Measurements from ENCODE around the gene LPP. TPM values are rescaled to one million over a fixed set of nuclear protein-coding genes. Genes with fewer than 3 reads are reported as not detected.

LPP gene
- total and polyA plus RNA-seq, 10 of the 15 experiments (the other 5 are each of a cell fraction or from before 2014, with no cell fraction given): under 0.01 to 0.62 (median 0.03) TPM

GRCh38 chr3:188486952-188487351, 333.0 kb downstream of the LPP start:
- SMC1A ChIA-PET (ENCODE audit: uncharacterized antibody, unreplicated experiment): no interaction called here
- intact Hi-C loops (cut with micrococcal nuclease; ENCODE audit: unreplicated experiment): no loop called here
- no TSS peak for BruUV-seq (replicated peaks)

GRCh38 chr3:188487652-188488051, 333.7 kb downstream of the LPP start:
- H4K20me1 ChIP-seq (ENCODE audit: control insufficient read depth, insufficient read depth): no peaks in the 10 kb centered on the region
- RAD21 ChIA-PET (ENCODE audit: unreplicated experiment): no interaction called here
- H3K4me1 ChIP-seq (ENCODE audit: control insufficient read depth, insufficient read depth, low read length): no peaks in the 10 kb centered on the region
- SMC1A ChIA-PET (ENCODE audit: uncharacterized antibody, unreplicated experiment): no interaction called here
- FAIRE-seq (no peak), ATAC-seq (no peak), DNase-seq (ENCODE audit: low read depth, low spot score) (no peak)
- no peaks in the 10 kb centered on the region for H3K79me2 ChIP-seq (ENCODE audit: control insufficient read depth, insufficient read depth, low read length)
- no peak overlapping the region for H3K4me2 ChIP-seq (ENCODE audit: control insufficient read depth, insufficient read depth)
- 71% methylated on average over 5 of the region's 5 CpGs for WGBS (ENCODE audit: insufficient coverage, insufficient replicate concordance, low lambda C conversion rate, missing lambda C conversion rate)
- POLR2A ChIA-PET: interaction anchor here (0.7 kb wide), 1 partner anchor 555 kb away, joined by 4 read pairs; no protein-coding TSS in a partner anchor
- no peaks in the 10 kb centered on the region for H3K36me3 ChIP-seq (ENCODE audit: control insufficient read depth in 2 of 2, insufficient read depth in 2 of 2, low read length in 1 of 2)
- H3K4me3 ChIP-seq: no peak overlapping the region
- intact Hi-C loops (cut with micrococcal nuclease; ENCODE audit: unreplicated experiment): no loop called here
- H3K9me3 ChIP-seq (replicated peaks; ENCODE audit: control insufficient read depth, insufficient read depth, low read length): no peaks in the 10 kb centered on the region
- no peaks in the 10 kb centered on the region for H3K27me3 ChIP-seq (replicated peaks in 1 of 2; ENCODE audit: control insufficient read depth in 2 of 2, insufficient read depth in 2 of 2, low read length in 1 of 2)
- no peak overlapping the region for H3K9ac ChIP-seq (ENCODE audit: control insufficient read depth, insufficient read depth, low read length)
- CTCF ChIA-PET: no interaction called here
- BruUV-seq (replicated peaks): no TSS peak
- no peak overlapping the region for H2AFZ ChIP-seq (ENCODE audit: control insufficient read depth, low read depth, low read length)
- in situ Hi-C loops (cut with MboI): no loop called here
- no peak overlapping the region for H3K27ac ChIP-seq (ENCODE audit: control insufficient read depth, insufficient read depth)
- TF ChIP-seq CBFB (IDR thresholded peaks at IDR 0.05; ENCODE audit: low read depth) (no peak), LARP7 (IDR thresholded peaks at IDR 0.05) (no peak), REST (IDR thresholded peaks at IDR 0.05; ENCODE audit: low read depth, low read length) (no peak), STAT3 (IDR thresholded peaks at IDR 0.05; ENCODE audit: low read depth, low read length) (no peak), NR2C1 (IDR thresholded peaks at IDR 0.05) (no peak), ZNF24 (IDR thresholded peaks at IDR 0.05) (no peak), SUPT20H (IDR thresholded peaks at IDR 0.05; ENCODE audit: borderline replicate concordance, control insufficient read depth, low read depth, low read length) (no peak), HDAC2 (IDR thresholded peaks at IDR 0.05) (no peak), POLR2A (IDR thresholded peaks at IDR 0.05; ENCODE audit: low read depth, low read length) (no peak), KLF5 (IDR thresholded peaks at IDR 0.05; ENCODE audit: partially characterized antibody) (no peak), GABPA (IDR thresholded peaks at IDR 0.05; ENCODE audit: low read depth) (no peak), ESRRA (IDR thresholded peaks at IDR 0.05; ENCODE audit: low read length) (no peak), EED (IDR thresholded peaks at IDR 0.05; ENCODE audit: low read depth) (no peak), SPI1 (IDR thresholded peaks at IDR 0.05; ENCODE audit: borderline replicate concordance, insufficient read depth, low read depth, low read length) (no peak)

More at GRCh38 chr3:188486952-188487351, 333.0 kb downstream of the LPP start:
- Histone ChIP-seq H3K9ac (ENCODE audit: control insufficient read depth, insufficient read depth, low read length) (no peak overlapping the region), H2AFZ (ENCODE audit: control insufficient read depth, low read depth, low read length) (no peak overlapping the region), H3K4me1 (ENCODE audit: control insufficient read depth, insufficient read depth, low read length) (no peaks in the 10 kb centered on the region), H3K9me3 (replicated peaks; ENCODE audit: control insufficient read depth, insufficient read depth, low read length) (no peaks in the 10 kb centered on the region), H3K4me2 (ENCODE audit: control insufficient read depth, insufficient read depth) (no peak overlapping the region), H4K20me1 (ENCODE audit: control insufficient read depth, insufficient read depth) (no peaks in the 10 kb centered on the region), H3K79me2 (ENCODE audit: control insufficient read depth, insufficient read depth, low read length) (no peaks in the 10 kb centered on the region), H3K36me3 (ENCODE audit: control insufficient read depth in 2 of 2, insufficient read depth in 2 of 2, low read length in 1 of 2) (no peaks in the 10 kb centered on the region), H3K4me3 (no peak overlapping the region), H3K27ac (ENCODE audit: control insufficient read depth, insufficient read depth) (no peak overlapping the region), H3K27me3 (replicated peaks in 1 of 2; ENCODE audit: control insufficient read depth in 2 of 2, insufficient read depth in 2 of 2, low read length in 1 of 2) (no peaks in the 10 kb centered on the region)
- RAD21 ChIA-PET (ENCODE audit: unreplicated experiment): no interaction called here
- FAIRE-seq (no peak), DNase-seq (ENCODE audit: low read depth, low spot score) (no peak), ATAC-seq (no peak)
- CTCF ChIA-PET: no interaction called here
- WGBS (ENCODE audit: insufficient coverage, insufficient replicate concordance, low lambda C conversion rate, missing lambda C conversion rate): 62% methylated on average over 3 of the region's 3 CpGs
- POLR2A ChIA-PET: no interaction called here
- TF ChIP-seq IRF3 (IDR thresholded peaks at IDR 0.05): no peak
- TF ChIP-seq HDAC2 (IDR thresholded peaks at IDR 0.05): no peak
- in situ Hi-C loops (cut with MboI): no loop called here

All from GM12878 (cell line).